ENCODE results near the gene CLDND2.
"Not testable (repeated sequence)": the region's sequence is repeated elsewhere in the genome, so short reads cannot be mapped to it uniquely, and the experiment has no call there.

CLDND2 gene, protein sequence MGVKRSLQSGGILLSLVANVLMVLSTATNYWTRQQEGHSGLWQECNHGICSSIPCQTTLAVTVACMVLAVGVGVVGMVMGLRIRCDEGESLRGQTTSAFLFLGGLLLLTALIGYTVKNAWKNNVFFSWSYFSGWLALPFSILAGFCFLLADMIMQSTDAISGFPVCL

DNA sequence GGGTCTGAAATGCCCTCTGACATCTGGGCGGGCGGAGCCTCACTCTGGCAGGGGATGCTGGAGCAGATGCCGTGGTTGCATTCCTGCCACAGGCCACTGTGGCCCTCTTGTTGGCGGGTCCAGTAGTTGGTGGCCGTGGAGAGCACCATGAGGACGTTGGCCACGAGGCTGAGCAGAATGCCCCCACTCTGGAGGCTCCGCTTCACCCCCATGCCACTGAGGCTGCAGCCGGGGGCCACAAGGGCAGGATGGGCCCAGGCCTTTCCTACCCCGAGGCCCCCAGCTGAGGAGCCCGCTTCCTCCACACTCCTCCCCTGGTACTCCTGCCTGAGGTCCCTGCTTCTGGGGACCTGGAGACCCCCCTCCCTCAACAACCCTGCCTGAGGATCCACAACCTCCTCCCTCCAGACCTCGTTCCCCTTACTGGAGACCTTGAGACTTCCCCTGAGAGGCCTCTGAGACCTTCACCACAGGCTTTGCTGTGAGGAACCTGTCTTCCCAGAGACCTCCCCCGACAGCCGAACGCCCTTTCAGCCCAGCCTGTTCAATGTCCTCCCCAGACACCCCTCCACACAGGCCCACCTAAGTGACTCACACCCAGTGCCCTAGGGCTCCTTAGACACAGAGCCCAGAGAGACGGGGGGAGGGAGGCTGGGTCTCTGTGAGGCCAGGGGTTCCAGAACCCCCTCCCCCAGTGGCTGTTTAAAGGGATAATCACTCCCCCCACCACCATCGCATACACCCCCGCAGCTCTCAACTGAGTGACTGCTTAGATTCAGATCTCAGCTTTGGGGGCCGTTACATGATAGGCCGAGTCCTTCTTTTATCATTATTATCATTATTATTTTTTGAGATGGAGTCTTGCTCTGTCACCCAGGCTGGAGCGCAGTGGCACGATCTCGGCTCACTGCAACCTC lies at the start of gene CLDND2:
CLDND2 (minus strand) TSS at position 638 of the 917 bp plus-strand sequence; CDS start at position 212, 426 bp downstream.
- no peak for DNase-seq (ENCODE audit: low read depth, low spot score)

DNA sequence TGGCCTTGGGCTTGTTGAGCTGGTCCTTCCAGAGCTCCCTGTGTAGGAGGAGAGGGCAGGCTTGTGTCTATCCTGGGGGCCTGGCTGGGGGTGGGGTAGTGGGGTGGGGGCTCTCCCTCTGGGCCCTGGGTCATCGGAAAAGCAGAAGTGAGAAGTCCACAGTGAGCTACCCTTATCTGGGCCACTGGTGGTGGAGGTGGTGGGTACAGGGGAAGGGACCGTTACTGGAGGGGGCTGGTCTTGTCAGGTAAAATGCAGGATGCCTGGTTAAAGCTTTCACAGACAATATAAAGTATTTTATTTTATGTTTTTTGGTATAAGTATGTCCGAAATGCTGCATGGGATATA lies 49.0 kb upstream of the CLDND2 start:
- DNase-seq (ENCODE audit: low read depth, low spot score): no peak

DNA sequence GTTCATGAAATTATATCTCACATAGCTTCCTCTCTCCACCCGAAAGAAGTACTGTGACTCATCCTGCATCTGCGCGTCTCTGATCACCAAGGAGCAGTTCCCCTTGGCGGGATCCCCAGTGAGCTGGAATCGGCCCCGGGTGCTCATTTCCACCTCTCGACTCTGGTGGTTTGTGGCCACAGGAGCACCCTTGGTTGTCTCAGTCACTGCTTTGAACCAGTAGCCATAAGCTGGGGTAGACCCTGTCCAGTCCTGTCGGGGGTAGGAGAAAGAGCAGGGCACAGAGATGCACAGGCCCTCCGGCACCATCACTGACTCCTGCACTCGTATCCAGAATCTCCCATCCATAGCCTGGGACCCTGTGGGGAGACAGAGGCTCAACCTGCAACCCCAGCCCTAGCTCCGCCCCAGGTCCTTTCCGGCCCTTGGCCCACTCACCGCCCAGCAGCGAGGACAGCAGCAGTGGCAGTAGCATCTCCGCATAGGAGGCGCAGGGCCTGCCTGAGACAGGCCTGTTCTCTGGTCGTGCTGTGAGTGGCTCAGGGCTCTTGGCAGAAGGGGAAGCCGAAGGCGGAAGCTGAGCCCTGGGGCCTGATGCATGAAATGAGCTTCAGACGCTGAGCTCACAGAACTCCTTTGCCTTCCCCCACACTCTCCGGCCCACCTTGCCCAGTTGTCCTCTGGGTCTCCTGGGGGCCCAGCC lies 48.5 kb upstream of the CLDND2 start, which contains the start of gene SIGLEC10:
SIGLEC10 (minus strand) TSS at position 536 of the 703 bp plus-strand sequence; CDS start at position 475, 61 bp downstream.
- no peak for DNase-seq (ENCODE audit: low read depth, low spot score)

DNA sequence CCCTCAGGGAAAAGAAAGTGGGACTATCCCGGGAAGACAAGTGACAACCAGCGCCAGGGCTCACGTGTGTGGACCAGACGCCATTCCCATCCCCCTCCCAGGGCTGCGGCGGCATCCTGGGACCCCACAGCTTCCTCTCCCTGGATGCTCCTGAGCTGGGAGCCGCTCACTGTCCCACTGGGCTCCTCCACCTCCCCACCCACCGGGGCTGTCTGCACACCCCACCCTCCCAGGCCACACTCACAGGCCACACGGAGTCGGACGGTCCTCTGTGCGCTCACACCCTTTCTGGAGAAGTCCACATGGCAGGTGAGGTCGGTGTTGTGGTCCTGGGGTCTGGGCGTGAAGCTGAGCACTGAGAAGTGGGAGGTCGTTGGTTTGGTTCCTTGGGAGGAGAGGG lies 47.6 kb upstream of the CLDND2 start:
- not testable (repeated sequence) for DNase-seq (ENCODE audit: low read depth, low spot score)

DNA sequence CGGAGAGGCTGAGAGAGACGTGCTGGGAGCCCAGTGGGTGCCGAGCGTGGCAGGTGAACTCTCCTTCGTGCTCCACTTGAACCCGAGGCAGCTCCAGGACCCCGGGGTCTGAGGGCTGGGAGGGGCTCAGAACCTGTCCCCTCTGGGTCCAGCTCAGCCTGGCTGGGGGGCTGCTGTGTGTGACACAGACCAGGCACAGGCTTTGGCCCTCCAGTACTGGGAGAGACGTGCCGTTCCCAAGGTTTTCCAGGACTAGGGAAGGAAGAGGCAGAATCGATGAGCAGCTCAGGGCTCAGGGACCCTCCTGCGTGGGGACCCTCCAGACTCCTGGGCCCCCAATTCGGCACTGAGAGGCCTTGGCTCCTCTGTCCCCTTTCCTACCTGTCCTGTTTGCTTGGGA lies 46.4 kb upstream of the CLDND2 start:
- no peak for DNase-seq (ENCODE audit: low read depth, low spot score)

DNA sequence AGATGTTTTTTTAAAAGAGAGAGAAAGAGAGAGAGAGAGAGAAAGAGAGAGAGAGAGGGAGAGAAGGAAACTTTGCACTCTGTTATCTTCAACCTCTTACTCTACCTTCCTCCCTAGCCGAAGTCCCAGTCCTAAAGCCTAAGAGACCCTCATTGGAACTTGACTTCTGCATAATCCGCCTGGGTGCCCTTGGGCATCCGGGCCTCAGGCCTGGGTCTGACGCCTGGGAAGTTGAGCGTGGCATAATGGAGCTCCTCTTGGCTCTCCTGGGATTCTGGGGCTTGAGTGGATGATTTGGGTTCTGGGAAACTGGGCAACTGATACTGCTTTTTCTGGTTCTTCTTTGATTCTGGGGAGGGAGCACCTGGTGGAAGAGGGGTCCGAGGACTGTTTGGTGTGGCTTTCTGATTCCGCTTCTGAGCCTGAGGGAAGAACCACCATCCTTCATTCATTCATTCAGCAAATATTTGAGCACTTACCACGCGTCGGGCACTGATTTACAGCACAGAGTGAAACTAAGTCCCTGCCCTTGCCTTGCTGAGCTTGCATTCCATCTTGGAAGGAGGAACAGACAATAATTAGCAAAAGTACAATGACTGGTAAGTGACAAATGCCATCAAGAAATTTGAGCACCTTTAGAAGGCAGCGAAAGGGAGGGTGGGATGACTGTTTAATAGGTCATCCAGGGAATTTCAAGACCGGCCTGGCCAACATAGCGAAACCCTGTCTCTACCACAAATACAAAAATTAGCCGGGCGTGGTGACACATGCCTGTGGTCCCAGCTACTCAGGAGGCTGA lies 42.3 kb upstream of the CLDND2 start:
- DNase-seq (ENCODE audit: low read depth, low spot score): no peak

DNA sequence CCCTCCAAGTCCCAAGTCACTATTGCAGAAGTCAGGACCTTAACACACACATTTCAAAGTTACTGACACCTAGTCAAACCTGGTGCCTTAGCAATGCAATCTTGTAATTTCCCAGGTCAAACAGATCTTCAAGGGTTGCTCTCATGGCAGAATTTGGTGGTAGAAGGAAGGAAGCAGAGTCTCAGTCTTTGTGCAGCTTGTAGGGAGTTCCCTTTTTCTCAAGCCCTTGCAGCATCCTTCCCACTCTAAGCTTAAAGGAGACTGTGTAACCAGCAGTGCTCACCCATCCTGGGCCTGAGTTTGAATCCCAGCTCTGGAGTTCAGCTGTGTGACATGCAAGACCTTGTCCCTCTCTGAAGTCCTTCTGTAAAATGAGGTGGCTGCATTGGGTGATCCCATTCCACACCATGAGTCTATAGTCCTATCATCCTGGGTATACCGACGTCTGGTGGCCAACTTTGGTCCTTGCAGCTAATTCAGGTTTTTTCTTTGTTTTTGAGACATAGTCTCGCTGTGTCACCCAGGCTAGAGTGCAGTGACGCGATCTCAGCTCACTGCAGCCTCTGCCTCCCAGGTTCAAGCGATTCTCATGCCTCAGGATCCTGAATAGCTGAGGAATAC lies 38.8 kb upstream of the CLDND2 start:
- no peak for DNase-seq (ENCODE audit: low read depth, low spot score)

DNA sequence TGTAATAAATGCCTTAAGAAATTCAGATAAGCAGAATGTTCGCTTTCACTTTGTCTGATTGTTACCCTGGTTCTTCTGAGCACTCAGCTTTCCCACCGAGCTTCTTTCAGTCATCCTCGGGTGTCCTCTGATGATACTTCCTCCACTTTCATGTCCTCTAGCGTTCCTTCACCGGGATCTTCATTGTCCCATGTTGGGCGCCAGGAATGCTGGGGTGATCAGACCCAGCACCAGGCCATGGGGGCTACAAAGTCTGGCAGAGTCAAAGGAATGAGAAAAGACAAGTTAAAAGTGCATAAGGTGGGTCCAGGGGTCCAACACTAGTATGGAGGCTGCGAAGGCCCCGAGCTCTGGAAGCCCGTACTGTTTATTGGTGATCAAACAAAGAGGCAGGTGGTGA lies 33.3 kb upstream of the CLDND2 start:
- no peak for DNase-seq (ENCODE audit: low read depth, low spot score)

DNA sequence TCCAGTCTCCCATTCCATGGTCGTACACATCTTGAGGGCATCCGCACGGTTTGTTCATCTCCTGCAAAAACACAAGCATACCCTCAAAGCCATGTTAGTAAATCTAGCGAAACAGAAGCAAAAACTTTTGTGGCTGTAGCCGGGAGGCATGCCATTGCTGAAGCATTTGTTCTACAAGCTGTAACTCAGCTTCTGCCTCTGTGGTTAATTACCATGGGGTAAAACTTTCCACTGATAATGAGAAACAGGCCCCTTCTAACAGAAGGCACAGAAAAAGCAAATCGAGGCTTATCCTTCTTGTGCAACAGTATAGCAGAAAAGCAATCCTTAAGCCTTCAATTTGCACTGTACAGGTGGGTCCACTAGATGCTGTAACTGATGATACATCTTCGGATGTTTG lies 31.1 kb upstream of the CLDND2 start:
- DNase-seq (ENCODE audit: low read depth, low spot score): not testable (repeated sequence)

DNA sequence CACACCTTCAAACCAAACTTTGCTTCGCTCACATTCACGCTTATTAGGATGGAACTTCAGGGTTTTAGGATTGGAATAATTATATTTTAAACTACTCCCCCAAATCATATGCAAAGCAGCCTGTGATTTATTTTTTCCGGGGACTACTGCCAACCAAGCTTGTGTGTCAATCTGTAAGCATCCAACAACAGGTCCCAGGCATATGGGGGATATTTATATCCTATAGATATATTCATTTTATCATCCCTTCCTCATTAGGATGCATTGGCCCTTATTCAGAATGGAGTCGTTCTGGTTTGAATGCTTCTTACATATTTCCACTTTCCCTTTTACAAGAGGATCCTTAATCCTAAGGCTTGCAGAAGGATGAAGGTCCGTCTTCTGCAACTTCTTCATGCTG lies 30.4 kb upstream of the CLDND2 start:
- DNase-seq (ENCODE audit: low read depth, low spot score): no peak

DNA sequence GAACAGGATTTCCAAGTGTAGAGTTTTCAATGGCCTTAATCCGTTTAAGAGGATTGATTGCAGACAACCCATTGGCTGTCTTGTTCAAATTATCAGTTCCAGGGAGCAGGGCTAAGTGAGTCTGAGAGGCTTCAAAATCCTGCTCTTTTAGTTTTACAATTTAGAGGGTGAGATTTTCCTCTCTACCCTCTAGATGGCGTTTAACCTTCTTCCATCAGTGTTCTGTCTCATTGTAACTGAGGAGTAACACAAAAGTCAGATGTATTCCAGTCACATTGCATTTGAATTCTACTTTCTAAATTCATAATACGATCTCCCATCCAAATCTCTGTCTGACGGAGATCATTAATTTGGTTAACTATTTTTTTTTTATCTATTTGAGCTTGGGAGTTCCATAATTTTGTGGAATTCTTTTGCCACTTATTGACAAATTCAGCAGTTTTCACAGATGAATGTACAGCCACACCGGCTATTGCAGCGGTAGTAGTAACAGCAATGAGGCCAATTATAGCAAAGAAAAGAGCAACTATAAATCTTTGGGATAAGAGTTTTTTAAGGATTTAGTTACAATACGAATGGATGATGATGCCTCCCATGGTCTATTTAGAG lies 29.4 kb upstream of the CLDND2 start:
- no peak for DNase-seq (ENCODE audit: low read depth, low spot score)

DNA sequence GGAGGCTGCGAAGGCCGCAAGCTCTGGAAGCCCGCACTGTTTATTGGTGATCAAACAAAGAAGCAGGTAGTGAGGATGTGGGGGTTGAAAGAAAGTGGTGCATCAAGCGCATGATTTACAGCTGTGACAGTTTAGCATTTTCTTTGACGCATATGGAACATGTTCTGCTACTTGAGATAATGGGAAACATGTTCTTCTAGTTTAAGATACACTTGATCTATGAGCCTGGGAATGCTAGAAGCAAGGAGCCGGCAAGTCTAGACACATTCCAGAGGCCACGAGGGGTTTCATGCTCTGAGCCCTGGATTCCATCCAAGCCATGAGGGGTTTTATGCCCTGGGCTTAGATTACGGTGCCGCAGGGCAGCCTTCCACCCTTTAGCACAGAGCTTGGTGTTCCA lies 28.6 kb upstream of the CLDND2 start:
- DNase-seq (ENCODE audit: low read depth, low spot score): not testable (repeated sequence)

DNA sequence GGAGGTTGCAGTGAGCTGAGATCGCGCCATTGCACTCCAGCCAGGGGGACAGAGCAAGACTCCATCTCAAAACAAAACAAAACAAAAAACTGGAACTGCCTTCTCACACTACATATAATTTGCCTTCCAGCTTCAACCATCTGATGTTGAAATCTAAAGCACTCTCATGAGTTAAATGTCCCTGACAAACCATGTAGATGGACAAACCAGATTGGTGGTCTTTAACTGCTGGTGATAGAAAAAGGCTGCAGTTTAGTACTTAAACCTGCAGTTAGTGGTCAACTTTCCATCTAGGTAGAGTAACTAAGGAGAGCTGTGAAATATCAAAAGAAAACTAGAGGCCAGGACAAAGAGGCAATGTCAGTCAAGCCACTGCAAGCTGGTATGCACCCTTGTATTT lies 27.4 kb upstream of the CLDND2 start:
- DNase-seq (ENCODE audit: low read depth, low spot score): no peak

DNA sequence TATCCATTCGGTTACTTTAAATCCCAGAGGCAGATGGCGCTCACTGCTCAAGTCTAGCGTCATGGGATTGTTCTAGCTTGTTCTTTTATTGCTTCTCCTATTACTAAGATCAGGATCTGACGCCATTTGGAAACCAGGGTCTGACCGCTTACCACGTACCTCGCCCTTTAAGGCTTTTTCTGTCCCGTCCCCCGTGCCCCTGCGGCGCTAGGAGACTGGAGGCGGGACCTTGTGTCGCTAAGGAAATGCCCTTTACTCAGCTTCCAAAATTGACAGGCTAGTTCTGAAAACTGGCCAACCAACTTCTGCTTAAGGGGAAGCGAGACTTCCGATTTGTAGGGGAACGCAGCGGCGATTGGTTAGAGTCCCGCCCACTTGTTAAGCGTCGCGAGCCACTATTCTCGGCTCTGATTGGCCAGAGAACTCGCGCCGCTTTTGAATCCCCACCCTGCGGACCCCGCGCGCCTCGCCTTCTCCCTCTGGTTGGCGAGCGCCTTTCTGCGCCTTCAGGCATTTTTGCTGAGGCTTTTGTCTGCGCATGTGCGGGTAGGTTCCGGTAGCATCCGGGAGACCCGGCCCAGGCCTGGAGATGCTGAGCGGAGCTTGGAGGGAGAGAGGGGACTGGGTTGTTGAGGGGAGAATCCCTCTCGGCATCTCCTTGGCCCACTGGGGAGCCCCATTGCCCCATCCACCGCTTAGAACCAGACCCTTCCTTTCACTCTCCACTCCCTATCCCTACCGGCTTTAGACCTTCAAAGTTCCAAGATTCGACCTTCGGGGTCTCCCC lies 25.4 kb upstream of the CLDND2 start:
- peak; percentile 69 for DNase-seq (ENCODE audit: low read depth, low spot score)

DNA sequence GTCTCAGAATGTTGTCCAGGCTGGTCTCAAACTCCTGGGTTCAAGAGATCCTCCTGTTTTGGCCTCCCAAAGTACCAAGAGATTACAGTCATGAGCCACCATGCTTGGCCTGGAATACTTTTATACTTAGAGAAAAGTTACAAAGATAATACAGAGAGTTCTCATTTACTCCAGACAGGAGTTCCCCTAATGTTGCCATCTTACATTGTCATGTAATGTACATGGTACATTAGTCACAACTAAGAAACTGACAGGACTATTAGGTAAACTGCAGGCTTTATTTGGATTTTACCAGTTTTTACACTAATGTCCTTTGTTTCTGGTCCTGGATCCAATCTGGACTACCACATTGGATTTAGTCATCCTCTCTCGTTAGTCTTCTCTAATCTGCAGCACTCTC lies 23.9 kb upstream of the CLDND2 start:
- no peak for DNase-seq (ENCODE audit: low read depth, low spot score)

DNA sequence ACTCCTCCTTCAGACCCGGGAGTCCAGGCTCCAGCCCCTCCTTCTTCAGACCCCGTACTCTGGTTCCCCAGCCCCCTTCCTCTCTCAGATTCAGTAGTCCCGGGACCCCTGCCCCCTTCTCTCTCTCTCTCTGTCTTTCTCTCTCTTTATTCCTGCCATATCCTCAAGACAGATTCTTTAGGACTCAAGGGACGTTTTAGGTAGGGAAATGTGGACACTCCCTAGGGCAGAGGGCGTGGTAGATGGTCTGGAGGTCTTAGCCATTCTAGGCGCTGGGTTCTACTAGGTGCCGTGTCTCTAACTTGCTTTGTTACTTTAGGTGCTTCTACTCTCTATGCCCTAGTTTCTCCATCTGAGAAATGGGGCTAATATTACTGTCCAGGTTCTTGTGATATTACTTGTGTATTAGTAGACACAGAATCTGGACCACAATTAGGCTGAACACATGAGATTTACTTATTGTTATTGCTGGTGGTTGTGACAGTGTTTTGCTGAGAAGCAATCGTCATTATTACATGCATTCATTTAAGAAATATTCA lies 22.3 kb upstream of the CLDND2 start:
- no peak for DNase-seq (ENCODE audit: low read depth, low spot score)

DNA sequence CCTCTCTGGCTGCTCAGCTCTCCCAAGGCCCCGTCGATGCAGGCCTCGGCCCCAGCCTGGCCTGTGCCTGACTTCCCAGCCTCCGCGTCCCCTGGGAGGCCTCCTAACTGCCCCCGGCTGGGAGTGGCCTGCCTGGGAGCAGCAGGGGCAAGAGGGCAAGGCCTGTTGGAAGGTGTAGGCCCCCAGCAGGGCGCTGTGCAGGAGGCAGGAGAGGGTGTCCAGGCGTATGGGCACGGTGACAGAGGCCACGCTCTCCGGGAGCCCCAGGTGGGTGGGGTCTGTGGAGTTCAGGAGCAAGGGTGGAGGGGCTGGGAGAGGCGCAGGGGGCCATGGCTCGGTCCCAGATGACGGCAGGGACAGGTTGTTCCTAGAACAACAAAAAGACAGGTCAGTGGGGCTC lies 20.3 kb upstream of the CLDND2 start:
- DNase-seq (ENCODE audit: low read depth, low spot score): no peak

DNA sequence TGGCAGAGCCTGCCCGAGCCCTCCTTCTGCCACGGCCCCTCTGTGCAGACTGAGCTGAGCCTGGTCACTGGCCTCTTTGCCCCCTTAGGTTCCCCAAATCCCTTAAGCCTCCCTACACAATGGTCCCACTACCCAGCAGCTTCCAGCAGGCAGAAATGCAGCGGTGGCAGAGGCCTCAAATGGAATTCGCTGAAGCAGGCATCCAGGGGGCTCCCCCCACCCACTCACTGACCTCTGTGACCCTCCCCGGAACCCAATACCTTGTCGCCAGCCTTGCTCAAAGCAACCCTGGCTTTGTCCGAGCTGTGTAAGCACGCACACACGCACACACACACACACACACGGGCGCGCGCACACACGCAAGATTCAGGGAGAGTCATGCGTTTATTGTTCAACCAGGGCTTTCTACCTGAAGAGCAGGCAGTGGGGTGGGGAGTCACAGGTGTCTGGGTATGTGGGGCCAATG lies 19.2 kb upstream of the CLDND2 start, which contains the start of gene LIM2:
LIM2 (minus strand) TSS at position 51 of the 466 bp plus-strand sequence. CDS start 531 bp downstream, outside the sequence.
- no peak for DNase-seq (ENCODE audit: low read depth, low spot score)

DNA sequence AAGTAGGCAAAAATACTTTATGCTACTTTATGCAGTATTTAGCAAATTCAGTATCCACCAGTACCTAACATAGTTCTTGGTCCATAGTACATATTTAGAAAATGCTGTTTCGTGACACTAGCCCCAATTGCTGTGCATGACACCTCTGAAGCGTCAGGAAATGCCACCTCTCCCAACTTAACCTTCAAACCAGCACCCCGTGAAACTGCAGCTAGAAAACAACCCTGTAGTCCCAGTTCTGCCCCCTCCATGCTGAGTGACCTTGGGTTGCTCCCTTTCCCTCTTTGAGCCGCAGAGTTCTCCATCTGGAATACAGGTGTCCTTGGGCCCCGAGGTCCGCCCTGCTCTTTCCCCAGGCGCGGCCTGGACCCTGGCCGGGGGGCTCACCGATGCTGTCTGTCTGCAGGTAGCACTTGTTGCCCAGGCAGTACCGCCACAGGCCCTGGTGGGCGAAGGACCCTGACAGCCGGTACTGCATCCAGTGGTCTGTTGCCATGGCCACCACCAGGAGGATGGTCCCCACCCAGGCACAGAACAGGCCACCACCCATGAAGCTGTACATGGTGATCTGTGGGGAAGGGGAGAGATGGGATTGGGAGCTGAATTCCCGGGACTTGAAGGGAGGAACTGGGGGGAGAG lies 18.2 kb upstream of the CLDND2 start:
- DNase-seq (ENCODE audit: low read depth, low spot score): no peak

Data from activated naive CD8-positive, alpha-beta T cell treated with anti-CD3 and anti-CD28 coated beads, Interleukin-2, amount 50 U/mL, for 16 hours (primary cell).